Measurements from ENCODE around the gene DLX2. TPM values are rescaled to one million over a fixed set of nuclear protein-coding genes. Genes with fewer than 3 reads are reported as not detected.

DLX2 gene
- total and polyA plus RNA-seq, 12 donors: 0.06 to 0.49 (median 0.15) TPM; not detected in 5

DNA sequence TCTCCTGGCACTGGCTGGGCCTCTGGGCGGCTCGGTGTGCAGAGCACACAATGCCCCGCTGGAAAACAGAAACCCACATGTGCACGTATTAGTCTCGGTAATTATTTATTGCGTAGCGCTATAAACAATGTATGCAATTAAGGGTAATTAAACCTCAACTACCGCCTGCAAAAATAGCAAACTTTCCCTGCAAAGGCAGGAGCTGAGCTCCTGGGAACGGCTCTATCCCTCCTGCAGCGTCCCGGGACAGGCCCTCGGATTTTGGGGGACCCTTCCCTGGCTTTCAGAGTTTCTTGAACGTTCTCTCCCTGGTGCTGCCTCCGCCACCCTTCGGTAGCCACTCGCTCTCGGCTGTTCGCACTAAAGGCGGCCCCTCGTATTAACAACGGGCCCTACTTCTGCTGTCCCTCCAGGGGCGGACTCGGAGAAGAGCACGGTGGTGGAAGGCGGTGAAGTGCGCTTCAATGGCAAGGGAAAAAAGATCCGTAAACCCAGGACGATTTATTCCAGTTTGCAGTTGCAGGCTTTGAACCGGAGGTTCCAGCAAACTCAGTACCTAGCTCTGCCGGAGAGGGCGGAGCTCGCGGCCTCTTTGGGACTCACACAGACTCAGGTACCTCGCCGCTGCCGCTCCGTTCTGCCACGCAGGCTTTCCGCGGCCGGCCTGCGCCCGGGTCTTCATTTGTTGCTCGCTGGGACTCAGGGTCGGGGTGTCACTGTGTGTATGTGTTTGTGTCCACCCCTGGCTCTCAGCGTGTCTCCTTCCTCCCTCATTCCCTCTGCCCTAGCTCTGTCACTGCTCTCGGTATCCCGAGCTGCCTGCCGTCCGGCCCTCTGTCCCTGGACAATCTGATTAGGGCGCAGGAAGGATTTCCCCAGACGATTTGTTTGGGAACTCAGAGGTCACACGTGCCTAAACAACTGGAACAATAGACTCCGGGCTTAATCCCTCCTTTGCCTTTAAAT lies 16.2 kb downstream of the DLX2 start:
- Histone ChIP-seq H3K27ac (peak overlapping the region in 1 of 5 donors; percentile 43), H3K27me3 (peaks cover 97% of the 10 kb centered on the region), H3K4me1 (replicated peaks in 1 of 2) (peaks cover 16 to 33% of the 10 kb centered on the region in 2 donors), H3K9me3 (replicated peaks in 1 of 3) (no peaks in the 10 kb centered on the region), H3K4me3 (peak overlapping the region in 1 of 4 donors; percentile 43), H3K36me3 (replicated peaks in 1 of 2) (no peaks in the 10 kb centered on the region)
- intact Hi-C loops (cut with DNase I): no loop called here
- TF ChIP-seq, protein P1, sequence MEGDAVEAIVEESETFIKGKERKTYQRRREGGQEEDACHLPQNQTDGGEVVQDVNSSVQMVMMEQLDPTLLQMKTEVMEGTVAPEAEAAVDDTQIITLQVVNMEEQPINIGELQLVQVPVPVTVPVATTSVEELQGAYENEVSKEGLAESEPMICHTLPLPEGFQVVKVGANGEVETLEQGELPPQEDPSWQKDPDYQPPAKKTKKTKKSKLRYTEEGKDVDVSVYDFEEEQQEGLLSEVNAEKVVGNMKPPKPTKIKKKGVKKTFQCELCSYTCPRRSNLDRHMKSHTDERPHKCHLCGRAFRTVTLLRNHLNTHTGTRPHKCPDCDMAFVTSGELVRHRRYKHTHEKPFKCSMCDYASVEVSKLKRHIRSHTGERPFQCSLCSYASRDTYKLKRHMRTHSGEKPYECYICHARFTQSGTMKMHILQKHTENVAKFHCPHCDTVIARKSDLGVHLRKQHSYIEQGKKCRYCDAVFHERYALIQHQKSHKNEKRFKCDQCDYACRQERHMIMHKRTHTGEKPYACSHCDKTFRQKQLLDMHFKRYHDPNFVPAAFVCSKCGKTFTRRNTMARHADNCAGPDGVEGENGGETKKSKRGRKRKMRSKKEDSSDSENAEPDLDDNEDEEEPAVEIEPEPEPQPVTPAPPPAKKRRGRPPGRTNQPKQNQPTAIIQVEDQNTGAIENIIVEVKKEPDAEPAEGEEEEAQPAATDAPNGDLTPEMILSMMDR (IDR thresholded peaks at IDR 0.05): no peak
- TF ChIP-seq POLR2A (IDR thresholded peaks at IDR 0.05): no peak
- WGBS, 4 donors: 9 to 13% (median 11%) methylated on average over 25 to 54 of the region's 54 CpGs
- DNase-seq: no peak

DNA sequence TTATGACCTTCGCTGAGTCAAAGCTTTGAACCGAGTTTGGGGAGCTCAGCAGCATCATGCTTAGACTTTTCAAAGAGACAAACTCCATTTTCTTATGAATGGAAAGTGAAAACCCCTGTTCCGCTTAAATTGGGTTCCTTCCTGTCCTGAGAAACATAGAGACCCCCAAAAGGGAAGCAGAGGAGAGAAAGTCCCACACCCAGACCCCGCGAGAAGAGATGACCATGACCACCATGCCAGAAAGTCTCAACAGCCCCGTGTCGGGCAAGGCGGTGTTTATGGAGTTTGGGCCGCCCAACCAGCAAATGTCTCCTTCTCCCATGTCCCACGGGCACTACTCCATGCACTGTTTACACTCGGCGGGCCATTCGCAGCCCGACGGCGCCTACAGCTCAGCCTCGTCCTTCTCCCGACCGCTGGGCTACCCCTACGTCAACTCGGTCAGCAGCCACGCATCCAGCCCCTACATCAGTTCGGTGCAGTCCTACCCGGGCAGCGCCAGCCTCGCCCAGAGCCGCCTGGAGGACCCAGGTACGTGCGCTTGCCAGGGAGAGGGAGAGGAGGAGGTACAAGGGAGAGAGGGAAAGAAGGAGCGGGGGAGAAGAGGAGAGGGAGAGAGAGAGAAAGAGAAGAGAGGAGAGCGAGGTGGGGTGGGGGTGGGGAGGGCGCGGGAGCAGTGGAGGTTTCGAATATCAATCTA lies 17.1 kb downstream of the DLX2 start, which contains the start of gene DLX1:
Gene DLX1, plus strand, starts transcription at position 48 of the 700 bp plus-strand sequence. Its CDS starts 171 bp downstream, at position 219.
- Histone ChIP-seq H3K9me3 (replicated peaks in 1 of 3) (no peaks in the 10 kb centered on the region), H3K4me3 (peak within 1 kb of the TSS in 2 of 4 donors; percentile 27 to 43), H3K27ac (peak within 1 kb of the TSS in 1 of 5 donors; percentile 55), H3K27me3 (peaks cover 97% of the 10 kb centered on the region), H3K4me1 (replicated peaks in 1 of 2) (peaks cover 16 to 33% of the 10 kb centered on the region in 2 donors), H3K36me3 (replicated peaks in 1 of 2) (no peaks in the 10 kb centered on the region)
- intact Hi-C loops (cut with DNase I): no loop called here
- WGBS, 4 donors: 5 to 7% (median 6%) methylated on average over 20 to 34 of the region's 34 CpGs
- DNase-seq: no peak
- TF ChIP-seq POLR2A (IDR thresholded peaks at IDR 0.05): no peak
- TF ChIP-seq, protein P1 (IDR thresholded peaks at IDR 0.05): no peak

DNA sequence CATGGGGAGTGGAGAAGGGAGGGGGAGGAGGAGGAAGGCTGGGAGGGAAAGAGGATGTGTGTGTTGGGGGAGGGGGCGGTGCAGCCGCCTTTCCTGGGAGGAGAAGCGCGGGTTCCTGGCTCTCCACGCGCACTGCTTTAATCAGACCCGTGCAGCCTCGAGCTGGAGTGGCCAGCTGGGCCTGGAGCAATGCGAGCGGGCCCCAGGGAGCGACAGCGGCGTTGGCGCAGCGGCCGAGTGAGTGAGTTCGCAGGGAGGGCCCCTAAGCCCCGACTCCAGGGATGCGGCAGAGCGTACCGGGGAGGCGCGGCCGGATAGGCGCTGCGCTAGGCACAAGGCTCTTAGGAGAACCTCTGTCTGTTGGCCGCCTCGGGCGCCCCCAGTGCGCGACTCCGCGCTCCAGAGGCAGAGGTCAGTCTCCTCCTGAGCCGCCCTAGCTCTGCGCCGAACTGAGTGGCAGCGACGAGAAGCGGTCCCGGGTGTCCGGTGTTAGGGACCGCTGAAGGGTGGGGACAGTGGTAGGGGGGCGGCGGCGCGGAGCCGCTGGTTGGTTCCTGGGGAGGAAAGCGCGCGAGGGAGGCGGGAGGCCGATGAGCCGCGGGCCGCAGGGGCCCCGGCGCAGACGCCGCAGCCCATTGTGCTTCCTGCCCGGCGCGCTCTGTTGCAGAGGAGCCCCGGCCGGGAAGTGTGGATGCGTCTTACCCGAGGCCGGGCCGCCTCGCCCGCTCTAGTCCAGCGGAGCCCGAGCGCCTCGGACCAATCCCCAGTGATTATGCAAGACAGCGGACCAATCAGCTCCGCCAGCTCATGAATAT lies 17.8 kb downstream of the DLX2 start:
- Histone ChIP-seq H3K9me3 (replicated peaks in 1 of 3) (no peaks in the 10 kb centered on the region), H3K27ac (peak overlapping the region in 1 of 5 donors; percentile 19), H3K27me3 (peaks cover 96% of the 10 kb centered on the region), H3K4me1 (replicated peaks in 1 of 2) (peaks cover 16 to 33% of the 10 kb centered on the region in 2 donors), H3K36me3 (replicated peaks in 1 of 2) (no peaks in the 10 kb centered on the region), H3K4me3 (peak overlapping the region in 2 of 4 donors; percentile 27 to 43)
- peak; percentile 69 to 92 (median 80) for DNase-seq
- 1 to 4% (median 2%) methylated on average over 10 to 76 of the region's 76 CpGs for WGBS, 4 donors
- intact Hi-C loops (cut with DNase I): no loop called here
- no peak for TF ChIP-seq POLR2A (IDR thresholded peaks at IDR 0.05)
- TF ChIP-seq, protein P1 (IDR thresholded peaks at IDR 0.05): no peak

Data from adrenal gland (tissue), 12 donors.